ENCODE results near the gene OR52H1.
"Not testable (repeated sequence)": the region's sequence is repeated elsewhere in the genome, so short reads cannot be mapped to it uniquely, and the experiment has no call there.

Gene OR52H1

DNA sequence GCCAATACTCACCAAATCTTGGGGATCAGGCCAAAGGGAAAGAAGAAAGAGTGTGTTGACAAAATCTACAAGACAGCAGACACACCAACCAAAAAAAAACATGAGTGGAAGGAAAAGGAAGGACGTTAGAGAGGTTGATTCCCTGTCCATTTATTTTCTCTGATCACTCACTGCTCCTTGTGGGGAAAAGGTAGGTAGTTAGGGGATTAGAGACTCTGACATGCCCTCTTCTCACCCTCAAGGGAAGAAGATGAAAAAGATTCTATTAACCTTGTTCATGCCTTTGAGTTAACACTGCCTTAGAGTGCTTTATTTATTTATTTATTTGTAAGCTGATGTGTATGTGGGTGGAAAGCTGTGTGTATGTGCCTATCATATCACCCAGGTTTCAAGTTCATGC lies at the start of gene OR52H1:
Gene OR52H1, minus strand, starts transcription at position 101 of the 400 bp plus-strand sequence. CDS start 3,035 bp downstream, outside the sequence.
- no peak for DNase-seq

DNA sequence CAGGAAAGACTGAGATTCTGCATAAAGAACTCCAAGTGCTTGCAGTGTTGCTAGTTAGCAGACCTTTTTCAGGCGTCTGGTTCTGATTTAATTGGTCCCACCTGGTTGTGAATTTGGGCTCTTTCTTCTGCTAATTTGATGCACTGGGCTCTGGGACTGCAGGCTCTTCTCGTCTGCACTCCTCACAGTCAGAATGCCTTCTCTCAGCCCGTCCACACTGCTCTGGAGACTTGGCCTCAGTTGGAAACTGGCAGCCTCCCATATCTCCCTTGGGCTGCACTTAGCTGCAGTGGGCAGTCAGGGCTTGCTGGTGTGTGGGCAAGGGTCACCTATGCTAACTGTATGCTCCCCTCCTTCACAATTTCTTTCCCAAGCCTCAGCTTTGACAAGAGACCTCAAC lies 49.6 kb upstream of the OR52H1 start:
- no peak for DNase-seq

DNA sequence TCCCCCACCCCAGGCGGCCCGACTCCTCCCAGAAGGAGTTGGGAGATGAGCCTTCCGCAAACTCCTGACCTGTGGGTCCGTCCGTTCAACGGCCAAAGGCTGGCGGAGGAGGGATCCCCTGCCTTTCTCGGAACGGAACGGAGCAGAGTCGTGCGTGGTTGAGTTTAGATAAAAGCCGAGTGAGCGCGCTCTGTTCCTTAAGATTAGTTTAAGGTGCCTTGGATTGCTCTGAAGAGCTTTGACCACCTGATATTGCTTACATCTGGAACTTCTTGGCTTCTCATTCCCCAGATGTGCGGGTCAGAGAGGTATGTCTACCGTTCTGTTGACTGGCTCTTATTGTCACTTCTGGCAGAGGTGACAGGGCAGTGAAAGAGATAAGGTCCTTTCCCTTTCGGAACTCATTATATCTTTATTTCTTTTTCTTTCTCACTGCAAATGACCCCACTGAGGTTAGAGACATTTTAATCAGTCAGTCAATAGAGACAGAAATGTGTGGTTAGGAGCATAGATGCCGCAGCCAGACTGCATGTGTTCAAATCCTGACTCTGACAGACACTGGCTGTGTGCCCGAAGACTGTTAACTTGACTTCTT lies 48.4 kb upstream of the OR52H1 start, which contains the start of gene TRIM6:
Gene TRIM6, plus strand, starts transcription at position 31 of the 595 bp plus-strand sequence. Its CDS starts 261 bp downstream, at position 292.
- DNase-seq = no peak

DNA sequence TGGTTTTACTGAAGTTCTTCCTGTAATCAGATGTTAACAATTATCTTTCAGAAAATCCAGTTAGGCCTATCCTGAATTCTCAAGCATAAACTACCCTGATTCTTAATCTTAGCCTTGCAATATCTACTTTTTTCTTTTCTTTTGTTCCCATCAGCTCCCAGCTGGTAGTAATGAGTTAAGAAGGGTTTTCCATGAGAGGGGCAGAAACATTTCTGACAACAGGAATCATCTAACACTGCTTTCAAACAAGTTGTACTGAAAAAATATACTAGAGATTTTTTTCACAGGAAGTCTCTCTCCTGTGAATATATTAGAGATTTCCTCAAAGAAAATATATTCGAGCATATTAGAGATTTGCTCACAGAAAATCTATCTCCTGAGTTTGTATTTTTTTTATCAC lies 44.8 kb upstream of the OR52H1 start:
- DNase-seq = no peak

DNA sequence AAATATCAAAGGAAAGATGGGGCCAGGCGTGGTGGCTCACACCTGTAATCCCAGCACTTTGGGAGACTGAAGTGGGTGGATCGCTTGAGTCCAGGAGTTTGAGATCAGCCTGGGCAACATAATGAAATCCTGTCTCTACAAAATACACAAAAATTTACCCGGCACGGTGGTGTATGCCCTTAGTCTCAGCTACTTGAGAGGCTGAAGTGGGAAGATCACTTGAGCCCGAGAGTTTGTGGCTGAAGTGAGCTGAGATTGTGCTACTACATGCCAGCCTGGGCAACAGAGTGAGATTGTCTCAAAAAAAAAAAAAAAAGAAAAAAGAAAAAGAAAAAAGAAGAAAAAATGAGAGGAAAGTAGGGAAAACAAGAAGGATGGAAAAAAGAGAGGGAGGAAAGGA lies 44.3 kb upstream of the OR52H1 start:
- DNase-seq = no peak

DNA sequence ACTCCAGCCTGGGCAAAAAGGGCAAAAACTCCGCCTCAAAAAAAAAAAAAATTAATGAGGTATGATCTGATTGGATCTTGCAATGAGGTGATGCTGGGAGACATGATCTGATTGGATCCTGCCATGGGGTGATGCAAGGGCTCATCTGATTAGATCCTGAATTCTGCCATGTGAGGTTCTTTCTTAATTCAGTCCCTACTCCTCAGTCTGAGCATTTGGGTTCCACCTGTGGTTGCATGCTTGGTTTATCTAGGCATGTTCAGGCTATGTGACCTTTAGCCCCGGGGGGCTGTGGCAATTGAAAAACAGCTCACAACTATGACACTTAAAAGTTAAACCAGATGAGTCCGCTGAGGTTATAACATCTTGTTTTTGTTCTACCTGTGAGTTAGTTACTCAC lies 43.3 kb upstream of the OR52H1 start:
- no peak for DNase-seq

DNA sequence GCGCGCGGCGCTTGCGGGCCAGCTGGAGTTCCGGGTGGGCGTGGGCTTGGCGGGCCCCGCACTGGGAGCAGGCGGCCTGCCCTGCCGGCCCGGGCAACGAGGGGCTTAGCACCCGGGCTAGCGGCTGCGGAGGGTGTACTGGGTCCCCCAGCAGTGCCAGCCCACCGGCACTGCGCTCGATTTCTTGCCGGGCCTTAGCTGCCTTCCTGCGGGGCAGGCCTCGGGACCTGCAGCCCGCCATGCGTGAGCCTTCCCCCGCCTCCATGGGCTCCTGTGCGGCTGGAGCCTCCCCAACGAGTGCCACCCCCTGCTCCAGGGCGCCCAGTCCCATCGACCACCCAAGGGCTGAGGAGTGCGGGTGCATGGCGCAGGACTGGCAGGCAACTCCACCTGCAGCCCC lies 41.6 kb upstream of the OR52H1 start:
- not testable (repeated sequence) for DNase-seq

DNA sequence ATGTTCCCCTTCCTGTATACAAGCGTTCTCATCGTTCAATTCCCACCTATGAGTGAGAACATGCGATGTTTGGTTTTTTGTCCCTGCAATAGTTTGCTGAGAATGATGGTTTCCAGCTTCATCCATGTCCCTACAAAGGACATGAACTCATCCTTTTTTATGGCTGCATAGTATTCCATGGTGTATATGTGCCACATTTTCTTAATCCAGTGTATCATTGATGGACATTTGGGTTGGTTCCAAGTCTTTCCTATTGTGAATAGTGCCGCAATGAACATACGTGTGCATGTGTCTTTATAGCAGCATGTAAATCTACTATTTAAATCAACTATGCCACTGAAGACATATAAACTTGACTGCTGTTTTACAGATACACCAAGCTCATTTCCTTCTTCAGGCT lies 36.1 kb upstream of the OR52H1 start:
- DNase-seq = not testable (repeated sequence)

DNA sequence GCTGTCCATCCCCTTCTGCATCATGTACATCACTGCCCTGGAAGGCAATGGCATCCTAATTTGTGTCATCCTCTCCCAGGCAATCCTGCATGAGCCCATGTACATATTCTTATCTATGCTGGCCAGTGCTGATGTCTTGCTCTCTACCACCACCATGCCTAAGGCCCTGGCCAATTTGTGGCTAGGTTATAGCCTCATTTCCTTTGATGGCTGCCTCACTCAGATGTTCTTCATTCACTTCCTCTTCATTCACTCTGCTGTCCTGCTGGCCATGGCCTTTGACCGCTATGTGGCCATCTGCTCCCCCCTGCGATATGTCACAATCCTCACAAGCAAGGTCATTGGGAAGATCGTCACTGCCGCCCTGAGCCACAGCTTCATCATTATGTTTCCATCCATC lies 32.7 kb upstream of the OR52H1 start:
- DNase-seq = no peak

DNA sequence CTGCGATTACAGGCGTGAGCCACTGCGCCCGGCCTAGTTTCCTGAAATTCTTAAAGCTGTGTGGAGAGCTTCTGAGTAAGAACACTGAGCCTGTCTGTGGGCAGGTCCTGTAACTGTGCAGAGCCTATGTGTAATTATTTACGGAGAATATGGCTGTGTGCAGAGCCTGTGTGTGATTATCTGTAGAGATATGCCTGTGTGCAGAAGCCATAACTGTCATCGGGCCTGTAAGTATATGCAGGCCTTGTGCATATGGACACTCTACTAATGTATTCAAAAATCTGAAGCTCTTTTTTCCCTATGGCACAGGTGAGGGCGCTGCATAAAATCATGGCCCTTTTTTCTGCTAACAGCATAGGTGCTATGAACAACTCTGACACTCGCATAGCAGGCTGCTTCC lies 32.2 kb upstream of the OR52H1 start, which contains the start of gene OR52B6:
Gene OR52B6, plus strand, starts transcription at position 301 of the 400 bp plus-strand sequence. Its CDS starts 0 bp downstream, at position 301.
- DNase-seq = no peak

DNA sequence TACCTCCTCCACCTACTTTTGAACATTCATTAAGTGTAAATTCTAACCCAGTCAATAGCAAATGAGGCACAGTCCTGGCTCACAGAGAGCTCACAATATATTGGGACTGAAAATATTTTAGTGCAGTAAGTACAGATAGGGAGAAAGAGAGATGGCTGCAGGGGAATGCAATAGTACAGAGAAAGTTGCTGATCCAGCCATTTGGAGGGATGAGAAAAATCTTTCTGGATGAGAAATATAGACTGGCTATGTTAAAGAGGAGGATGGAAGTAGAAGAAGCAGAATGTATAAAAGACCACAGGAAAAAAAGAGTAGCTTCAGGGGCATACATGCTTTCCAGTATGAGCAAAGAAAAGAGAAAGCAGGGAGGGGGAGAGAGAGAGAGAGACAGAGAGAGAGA lies 28.8 kb upstream of the OR52H1 start:
- DNase-seq = no peak

DNA sequence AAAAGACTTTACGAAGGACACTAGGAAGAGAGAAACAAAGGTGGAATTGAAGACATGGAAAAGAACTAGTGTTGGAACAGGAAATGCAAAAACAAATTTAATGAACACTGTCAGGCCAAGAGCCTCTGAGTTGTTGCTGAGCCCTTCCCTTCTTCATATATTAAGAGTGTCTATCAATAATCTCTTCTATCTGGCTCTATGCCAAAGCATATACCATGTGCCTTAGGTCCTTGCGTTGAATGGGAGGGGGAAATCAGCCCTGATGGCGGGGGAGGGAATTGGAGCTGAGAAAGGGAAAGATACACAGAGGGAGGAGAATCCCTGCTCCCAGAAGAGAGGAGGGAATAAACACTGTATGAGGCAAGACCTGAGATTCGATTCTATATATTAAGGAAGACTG lies 26.8 kb upstream of the OR52H1 start:
- no peak for DNase-seq

DNA sequence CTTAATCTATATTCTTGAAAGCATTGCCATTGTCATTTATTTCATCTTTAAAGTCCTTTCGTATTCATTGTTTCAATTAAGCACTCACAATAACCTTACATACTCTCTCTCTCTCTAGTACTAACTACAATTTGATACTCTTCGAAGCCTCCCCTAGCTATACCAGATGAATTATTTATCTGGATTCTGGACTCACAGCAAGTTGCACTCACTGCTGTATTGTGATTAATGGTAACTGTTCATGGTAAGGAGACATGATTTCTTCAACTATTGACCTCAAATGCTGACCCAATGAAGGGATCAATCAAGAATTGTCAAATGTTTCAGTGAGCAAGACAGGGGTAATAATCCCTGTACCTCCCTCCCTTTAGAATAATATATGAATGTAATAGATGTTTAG lies 26.3 kb upstream of the OR52H1 start:
- DNase-seq = no peak

DNA sequence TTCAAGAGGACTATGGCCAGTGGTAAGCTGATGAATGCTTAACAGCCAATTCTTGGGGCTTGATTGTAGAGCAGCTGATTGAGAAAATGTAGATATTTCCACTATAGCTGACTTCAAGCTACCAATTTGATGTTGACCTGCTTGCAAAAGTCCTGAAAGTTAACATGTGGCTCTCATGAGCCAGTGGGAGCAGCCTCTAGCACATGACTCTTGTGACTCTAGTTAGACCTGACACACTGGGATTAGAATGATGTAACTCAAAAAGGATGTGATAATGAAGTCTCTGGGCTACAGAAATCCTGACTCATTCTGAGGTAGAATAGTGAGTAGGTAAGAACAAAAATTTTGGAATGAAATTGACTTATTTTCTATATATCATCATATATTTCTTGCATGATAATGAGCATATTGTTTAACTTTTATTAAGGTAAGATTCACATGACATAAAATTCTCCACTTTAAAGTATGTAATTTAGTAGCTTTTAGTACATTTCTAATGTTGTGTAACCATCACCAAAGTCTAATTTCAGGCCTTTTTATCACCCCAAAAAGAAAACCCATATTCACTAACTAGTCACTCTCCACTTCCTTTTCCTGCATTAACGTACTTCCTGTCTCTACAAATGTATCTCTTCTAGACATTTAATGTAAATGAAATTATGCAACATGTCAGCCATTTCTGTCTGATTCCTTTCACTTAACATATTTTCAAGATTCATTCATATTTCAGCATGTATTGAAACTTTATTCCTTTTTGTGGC lies 16.1 kb upstream of the OR52H1 start:
- DNase-seq = no peak

DNA sequence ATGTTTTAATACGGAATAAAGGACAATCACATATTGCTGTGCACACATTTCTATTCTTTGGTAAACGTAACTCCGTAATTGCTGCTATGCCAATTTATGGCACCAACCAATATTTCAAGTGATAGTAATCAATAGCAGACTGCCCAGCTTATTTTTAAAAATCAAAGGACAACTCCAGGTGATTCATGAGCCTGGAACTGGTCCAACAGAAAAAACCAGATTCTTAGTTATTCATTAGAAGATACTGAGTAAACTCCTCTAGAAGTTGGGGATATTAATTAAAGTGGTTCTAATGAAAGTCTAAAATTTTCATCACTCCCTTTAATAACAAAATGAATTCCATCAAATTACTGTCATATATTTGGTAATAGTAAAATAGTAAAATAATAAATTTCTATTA lies 9.4 kb upstream of the OR52H1 start:
- no peak for DNase-seq

DNA sequence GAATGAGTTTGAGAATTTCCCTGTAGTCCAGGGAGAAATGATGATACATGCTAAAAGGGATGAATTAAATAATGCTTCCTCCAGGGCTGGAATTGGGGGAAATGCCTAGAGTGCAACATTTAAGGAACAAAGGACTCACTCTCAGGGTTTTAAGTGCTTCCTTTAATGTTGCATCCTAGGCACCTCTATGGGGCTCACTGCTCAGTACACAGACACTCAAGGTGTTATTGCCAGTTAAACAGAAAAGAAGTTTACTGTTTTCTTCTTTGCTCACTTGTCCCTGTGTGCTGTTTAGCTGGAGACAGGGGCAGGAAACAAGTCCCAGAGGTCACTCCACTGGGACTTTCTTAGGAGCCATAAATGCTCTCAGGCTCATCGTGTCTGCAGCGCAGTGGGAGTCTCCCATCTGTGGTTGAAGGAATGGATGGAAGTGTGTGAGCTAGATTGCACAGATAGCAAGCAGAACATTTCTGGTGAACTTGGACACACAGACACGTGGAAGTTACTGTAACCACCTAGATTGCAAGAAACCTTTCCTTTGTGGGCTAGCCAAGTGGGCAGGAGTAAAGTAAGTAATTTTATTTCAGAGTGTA lies 8.4 kb upstream of the OR52H1 start:
- no peak for DNase-seq

DNA sequence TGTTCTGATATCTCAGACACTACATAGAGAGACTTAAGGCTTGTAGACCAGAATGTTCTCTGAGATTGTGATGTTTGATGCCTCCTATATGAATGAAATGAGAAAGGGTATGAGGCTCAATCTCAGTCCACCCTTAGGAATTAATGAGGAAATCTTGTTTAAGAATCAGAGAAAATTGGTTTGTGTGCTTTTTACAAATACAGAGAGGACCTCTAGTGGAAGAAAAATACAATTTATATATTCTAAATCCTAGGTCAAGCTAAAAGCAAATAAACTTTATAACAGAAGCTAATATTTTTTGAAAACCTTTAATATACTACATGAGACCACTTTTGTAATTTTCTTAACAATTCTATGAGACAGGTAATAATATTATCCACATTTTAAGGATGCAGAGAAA lies 5.0 kb upstream of the OR52H1 start:
- no peak for DNase-seq

DNA sequence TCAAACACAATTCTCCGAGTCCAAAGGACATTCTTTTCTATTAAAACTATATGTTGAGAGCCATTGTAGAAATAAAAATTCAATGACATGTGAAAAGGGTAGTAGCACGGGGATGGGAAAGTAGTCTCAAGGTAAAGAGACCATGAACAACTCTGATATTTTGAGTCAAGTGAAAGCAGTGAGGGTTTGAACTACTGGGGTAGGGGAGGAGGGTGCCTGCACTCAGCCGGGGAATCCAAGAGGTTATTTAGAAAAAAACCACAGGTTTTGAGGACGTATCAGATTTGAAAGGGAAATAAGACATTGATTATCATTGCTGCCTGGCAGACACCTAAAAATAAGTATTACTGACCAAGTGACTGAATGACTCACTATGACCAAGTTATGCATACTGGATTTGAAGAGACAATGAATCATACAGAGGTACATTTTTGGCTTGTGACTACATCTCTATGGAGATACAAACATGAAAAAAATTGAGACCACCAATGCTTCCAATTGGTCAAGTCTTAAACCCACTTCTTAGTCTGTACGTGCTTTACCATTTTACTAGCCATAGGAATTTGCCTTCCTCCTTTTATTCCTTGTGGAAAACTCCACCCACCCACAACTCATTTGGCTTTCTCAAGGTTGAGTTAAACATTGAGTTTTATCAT lies 2.2 kb upstream of the OR52H1 start:
- no peak for DNase-seq

DNA sequence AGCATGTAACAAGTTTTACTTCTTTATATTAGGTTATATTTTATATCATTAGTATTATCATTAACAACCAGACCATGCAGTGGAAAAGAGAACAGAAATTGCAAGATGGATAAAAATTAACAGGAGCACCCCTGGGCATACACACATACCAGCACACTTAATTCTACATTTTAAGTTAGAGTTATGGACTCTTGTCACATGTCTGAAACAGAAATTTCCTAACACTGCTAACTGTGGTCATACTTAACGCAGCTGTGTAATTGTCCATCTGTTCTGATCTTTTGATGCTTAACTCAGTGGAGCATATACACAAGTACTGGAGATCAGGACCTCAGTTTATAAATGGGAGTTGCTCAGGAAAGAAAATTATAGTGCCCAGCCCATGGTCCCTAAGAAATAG lies 358 bp downstream of the OR52H1 start:
- DNase-seq = no peak

DNA sequence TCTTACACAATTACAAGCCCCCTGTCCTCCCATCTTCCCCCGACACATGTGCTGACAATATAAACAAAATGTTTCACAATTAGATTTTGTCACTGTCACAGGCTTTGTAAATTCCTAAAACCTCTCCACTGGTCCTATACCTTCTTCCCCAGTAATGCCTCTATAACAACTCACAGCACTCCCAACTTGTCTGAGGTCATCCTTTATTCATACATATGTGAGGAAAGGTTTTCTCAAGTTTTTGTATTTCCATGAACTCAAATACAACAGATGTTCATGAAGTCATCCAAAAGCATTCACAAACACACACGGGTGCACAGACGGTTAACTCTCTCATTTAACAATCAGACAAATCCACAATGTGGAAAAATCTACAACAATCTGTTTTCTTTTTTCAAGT lies 1.9 kb downstream of the OR52H1 start:
- no peak for DNase-seq

DNA sequence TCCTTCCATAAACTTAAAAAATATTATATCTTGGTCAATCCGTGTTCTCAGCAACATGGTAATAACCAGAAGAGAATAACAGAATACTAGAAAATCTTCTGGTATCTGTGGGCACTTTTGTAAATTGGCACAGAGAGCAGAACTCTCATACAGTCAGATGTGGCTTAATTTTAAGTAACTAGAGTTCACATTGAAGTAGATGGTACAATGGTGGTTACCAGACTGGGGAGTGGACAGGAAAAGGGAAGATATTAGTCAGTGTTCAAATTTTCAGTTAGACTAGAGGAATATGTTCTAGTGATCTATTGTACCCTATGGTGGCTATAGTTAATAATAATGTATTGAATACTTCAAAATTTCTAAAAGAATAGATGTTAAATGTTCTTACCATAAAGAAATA lies 6.9 kb downstream of the OR52H1 start:
- no peak for DNase-seq

DNA sequence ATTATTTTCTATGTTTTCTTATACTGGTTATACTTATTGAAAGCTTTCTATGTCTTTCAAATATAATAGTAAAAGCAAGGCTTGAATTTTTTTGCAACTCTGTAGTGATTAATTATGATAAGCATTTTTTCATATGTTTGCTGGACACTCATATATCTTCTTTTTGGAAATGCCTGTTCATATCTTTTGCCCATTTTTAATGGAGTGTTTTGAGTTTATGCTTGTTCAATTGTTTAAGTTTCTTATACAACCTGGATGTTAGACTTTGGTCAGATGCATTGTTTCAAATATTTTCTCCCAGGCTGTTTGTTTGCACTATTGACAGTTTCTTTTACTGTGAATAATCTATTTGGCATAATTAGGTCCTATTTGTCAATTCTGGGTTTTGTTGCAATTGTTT lies 11.9 kb downstream of the OR52H1 start:
- DNase-seq = no peak

DNA sequence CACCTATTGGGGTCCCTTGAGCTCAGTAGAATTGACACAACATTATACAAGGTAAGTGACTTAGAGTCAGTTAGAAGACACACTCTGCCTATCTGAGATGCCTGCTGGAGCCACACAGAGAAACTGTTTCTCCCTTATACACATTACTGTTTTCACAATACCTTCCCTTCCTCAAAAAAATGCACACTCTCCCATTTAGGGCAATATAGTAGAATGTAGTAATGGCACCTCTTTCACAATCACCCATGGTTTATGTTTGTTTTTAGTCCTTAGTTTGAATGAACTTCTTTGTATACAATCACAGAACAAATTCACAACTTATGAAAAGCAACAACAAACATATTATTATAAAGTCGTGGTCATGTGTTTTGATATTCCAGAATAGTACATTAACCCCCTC lies 14.3 kb downstream of the OR52H1 start:
- DNase-seq = no peak
